GM13977 (cell line): ENCODE measurements around the gene GNL1.
A peak's percentile ranks its signal among the peaks of the same experiment; 100 is the strongest.

Source experiments
- DNase-seq: peaks from one replicate; pipeline ENCODE4 v3.0.0; 2012; ENCODE audit warnings: low spot score
- CTCF ChIP-seq: IDR thresholded peaks from 2 replicates; pipeline ENCODE4 v1.5.1; 2012; ENCODE audit warnings: mild to moderate bottlenecking, control low read depth; ENCODE audit not compliant: insufficient read depth; ENCODE audit errors: extremely low read depth, missing control alignments
- in situ Hi-C: fragments of 300-500 bp; cut with MboI; formaldehyde crosslinking; loops from one replicate; pipeline ENCODE4 v1.12.0; 2022; ENCODE audit warnings: low sequenced_read_pairs, low pct_unique_long_range_greater_than_20kb, mixed read lengths, inconsistent platforms; ENCODE audit not compliant: unreplicated experiment

Gene GNL1

GRCh38 chr6:30556066-30556905, at the start of gene GNL1:
TSS of gene GNL1 (minus strand) at chr6:30556489. CDS start at chr6:30556203, 286 bp downstream.
- peak; percentile 1 for TF ChIP-seq CTCF
- in situ Hi-C loops, result no loop called here
- peak; percentile 94 for DNase-seq

- no peak for DNase-seq
- TF ChIP-seq CTCF, result no peak
- in situ Hi-C loops, result no loop called here
Observed at GRCh38 chr6:30603961-30604360, 47.7 kb upstream of the GNL1 start.

GRCh38 chr6:30601815-30602641, 45.7 kb upstream of the GNL1 start:
- in situ Hi-C loops, result no loop called here
- TF ChIP-seq CTCF, result no peak
- DNase-seq, result no peak

DNA sequence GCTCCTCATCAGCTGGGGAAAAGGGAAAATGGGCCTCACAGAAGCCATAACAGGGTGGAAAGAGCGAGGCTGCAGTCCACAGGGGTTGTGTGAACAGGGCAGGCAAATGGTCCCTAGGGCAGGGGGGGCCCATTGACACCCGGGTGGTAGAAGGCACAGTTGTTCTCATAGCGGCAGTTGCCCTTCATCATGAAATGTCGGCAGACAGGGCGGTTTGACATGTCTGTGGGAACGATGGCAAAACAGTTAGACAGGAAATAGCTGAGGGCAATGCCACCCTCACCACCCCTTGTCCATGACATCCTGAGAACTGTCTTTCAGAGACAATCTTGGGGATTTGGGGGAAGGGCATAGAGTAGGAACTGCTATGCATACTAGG, 45.1 kb upstream of the GNL1 start:
- DNase-seq, result no peak
- TF ChIP-seq CTCF, result no peak
- in situ Hi-C loops, result no loop called here

DNA sequence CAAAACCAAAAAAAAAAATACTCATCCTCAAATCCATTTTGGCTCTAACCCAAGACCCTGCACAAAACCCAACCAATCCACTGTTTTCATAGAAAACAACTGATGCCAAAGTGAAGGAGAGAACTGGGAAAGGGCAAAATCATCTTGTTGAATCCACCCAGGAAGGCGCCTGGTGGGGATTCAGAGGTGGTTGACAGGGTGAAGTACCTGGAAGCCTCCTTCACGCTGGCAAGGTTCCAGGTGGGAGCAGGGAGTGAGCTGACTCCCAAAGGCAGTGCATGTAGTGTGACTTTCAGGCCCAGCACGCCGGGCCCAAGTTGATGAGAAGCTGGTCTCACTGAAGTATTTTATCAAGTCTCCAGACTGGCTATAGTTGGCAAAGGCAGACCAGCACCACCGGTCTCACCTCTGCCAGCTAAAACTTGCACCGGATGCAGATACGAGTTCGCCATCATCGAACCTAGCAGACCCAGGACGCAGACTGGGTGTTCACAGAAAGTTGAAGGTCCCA, 44.2 kb upstream of the GNL1 start:
- DNase-seq, result no peak
- no peak for TF ChIP-seq CTCF
- in situ Hi-C loops, result no loop called here

- in situ Hi-C loops, result no loop called here
- no peak for DNase-seq
Observed at GRCh38 chr6:30599625-30600324, 43.5 kb upstream of the GNL1 start.

More at GRCh38 chr6:30599625-30600324, 43.5 kb upstream of the GNL1 start:
- TF ChIP-seq CTCF, result no peak
